Activated naive CD4-positive, alpha-beta T cell (primary cell): ENCODE measurements around the gene WWTR1.

Experiments used
- DNase-seq, 4 experiments: peaks; one replicate each; lab custom pipeline; 2025; lab: John Stamatoyannopoulos, UW

The WWTR1 gene

DNA sequence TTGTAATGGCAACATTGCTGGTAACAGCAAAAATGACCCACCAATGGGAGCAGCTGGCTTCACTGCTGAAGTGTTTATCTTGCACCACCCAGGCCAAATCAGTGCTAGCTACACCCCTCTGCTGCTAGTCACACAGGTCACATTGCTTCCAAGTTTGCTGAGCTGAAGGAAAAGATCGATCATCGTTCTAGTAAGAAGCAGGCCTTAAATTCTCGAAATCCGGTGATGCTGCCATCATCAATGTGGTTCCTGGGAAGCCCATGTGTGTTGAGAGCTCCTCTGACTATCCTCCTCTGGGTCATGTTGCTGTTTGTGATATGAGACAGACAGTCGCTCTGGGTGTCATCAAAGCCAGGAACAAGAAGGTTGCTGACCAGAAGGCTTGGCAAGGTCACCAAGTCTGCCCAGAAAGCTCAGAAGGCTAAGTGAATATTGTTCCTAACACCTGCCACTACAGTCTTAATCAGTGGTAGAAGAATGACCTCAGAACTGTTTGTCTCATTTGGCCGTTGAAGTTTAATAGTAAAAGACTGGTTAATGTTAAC lies 162.2 kb downstream of the WWTR1 start:
- no peak for DNase-seq

DNA sequence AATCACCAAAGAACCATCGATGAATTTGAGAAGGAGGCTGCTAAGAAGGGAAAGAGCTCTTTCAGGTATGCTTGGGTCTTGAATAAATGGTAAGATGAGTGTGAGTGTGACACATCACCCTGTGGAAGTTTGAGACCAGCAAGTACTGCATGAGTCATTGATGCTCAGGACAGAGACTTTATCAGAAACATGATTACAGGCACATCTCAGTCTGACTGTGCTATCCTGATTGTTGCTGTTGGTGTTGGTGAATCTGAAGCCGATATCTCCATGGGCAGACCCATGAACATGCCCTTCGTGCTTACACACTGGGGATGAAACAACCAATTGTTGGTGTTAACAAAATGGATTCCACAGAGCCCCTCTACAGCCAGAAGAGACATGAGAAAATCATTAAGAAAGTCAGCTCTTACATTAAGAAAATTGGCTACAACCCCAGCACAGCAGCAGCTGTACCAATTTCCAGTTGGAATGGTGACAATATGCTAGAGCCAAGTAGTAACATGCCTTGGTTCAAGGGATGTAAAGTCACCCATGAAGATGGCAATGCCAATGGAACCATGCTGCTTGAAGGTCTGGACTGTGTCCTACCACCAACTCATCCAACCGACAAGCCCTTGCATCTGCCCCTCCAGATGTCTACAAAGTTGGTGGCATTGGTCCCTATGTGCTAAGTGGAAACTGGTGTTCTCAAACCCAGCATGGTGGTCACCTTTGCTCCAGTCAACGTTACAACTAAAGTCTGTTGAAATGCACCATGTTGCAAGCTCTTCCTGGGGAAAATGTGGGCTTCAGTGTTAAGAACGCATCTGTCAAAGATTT lies 162.9 kb downstream of the WWTR1 start:
- DNase-seq: no peak

DNA sequence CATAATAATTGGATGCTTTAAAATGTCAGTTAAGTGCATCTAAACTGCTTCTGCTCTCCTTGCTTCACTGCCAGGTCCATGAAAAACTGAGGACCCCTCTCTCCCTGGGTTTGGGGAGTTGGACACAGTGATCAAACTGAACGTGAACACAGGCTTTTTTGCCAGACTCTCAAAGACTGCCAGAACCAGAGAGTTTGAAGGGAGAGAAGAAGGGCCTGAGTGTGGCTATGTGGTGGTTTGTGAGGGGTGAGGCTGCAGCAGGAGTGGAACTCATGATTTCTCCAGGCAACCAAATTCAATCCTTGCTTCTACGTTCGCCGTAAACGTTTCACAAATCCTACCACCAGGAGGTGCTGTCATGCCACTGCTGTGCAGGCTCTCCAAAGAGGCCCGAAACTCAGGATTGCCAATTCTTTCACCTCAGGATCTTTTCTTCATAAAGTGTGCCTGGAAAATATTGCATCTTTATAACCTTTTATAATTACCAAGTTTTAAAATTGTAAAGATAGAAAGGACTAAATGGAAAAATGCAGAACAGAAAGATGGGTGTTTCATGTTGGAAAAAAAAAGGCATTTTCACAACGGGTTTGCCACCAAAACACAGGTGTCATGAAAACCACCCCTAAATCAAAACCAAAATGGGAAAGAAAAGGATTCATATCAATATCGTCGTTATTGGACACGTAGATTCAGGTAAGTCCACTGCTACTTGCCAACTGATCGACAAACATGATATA lies 163.6 kb downstream of the WWTR1 start:
- no peak for DNase-seq

DNA sequence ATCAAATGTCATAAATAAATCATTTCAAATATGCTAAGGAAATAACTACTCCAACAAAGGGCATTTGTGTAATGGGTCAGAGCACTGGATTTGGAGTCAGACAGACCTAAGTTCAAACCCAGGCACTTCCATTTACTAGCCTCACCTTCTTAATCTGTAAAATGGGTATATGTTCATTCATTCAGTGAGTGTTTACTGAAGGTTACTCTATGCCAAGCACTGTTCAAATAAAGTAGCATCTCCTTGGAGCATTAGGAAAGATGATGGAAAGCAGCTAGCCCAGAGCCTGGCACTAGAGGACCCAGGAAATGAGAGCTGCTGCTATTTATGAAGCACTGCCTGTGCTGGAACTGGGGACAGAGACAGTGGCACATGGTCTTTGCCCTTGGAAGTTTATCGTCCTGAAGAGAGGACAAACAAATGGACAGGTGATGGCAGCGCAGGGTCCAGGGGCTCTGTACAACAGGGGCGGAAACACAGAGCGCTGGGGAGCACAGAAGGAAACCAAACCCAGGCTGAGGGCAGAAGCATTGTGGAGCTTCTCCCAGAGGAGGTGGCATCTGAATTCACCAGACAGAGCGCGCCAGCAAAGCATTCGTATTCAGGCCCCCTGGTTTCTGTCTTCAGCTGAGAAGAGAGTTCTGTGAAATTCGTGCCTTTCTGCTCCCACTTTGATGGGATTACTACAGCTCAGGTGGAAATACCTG lies 164.4 kb downstream of the WWTR1 start:
- no peak for DNase-seq

DNA sequence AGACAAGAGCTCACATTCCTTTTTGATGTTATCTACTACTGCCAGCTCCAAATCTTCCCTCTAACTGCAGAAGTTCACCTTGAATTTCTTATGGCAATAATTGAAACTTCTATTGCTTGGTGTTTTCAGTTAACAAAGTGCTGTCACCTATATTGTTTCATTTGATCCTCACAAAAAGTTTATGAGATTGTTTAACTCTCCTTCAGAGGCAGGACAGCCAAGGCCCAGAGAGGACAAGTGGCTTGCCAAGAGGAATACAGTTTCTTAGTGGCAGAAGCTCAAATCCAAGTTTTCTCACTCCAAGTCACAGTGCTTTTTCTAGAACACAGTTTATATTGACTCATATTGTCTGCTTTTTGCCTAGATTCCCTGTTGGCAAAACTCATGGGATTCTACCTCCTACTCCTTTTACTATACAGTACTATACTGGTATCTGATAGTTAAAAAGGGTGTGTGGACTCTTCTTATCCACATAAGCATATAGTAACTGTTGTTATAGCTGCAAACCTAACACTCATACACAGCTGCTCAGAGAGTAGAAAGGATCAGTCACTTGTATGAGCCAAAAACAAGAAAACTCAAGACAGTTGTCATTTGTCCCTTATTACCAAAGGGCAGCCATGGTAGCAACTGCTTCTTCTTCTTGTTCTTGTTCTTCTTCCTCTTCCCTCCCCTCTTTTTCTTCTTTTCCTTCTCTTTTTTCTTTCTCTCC lies 167.4 kb downstream of the WWTR1 start:
- DNase-seq: no peak

DNA sequence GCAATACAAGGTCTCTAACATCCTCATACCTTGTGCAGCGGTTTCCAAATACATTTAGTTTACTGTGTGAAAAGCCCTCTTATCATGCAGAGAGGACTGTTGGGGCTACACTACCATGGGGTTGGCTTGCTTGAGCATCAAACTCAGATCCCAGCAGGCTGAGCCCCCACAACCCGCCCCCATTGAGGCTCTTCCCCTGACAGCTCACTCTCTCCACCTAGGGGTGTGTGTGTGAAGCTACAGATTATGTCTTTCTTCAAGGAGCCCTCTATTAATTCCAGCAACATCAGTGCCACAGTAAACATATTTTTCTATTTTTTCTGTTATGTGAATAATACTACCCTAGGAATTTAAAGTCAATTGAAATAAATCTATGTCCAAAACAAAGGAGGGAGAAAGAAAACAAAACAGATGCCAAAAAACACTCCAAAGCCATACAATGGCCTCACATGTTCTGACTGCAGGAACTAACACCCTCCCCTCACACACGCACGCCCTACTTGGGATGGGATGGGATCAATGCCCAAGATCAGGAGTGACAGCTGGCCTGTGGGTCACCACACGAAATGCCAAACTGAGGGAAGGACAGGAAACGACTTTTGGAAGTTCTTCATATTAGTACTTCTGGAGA lies 168.7 kb downstream of the WWTR1 start:
- DNase-seq: no peak

DNA sequence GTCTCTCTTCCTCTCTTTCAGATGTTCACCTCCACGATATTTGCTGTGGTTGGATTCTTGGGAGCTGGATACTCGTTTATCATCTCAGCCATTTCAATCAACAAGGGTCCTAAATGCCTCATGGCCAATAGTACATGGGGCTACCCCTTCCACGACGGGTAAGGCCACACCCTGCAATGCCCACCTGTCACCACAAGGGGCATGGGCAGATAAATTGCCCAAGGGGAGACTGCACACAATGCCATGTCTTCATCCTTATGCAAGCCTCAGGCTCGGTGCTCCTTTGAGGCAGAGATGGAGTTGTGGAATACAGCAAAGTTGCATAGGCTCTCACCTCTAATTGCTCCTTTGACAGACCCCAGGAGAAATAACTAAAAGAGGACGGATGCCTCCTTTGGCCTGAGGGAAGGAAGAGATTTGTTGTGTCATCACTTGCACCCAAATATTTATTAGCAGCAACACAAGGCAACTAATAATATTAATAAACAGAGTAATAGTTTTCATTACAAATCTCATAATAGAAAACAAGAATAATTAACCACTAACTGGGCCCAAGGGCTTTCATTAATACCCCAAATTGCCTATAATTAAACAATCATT lies 170.1 kb downstream of the WWTR1 start:
- DNase-seq: no peak

DNA sequence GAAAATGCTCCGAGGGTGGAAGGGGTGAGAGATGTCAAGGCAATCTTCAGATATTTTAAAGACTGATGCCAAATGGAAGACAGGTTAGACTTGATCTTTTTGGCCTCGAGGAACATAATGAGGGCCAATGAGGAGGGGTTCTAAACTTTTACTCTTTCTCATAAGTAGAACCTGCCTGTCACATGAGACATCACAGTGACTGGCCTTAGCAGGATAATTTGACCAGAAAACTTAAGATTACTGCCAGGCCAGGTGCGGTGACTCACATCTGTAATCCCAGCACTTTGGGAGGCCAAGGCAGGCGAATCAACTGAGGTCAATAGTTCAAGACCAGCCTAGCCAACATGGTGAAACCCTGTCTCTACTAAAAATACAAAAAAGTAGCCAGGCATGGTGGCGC lies 171.1 kb downstream of the WWTR1 start:
- DNase-seq: no peak

DNA sequence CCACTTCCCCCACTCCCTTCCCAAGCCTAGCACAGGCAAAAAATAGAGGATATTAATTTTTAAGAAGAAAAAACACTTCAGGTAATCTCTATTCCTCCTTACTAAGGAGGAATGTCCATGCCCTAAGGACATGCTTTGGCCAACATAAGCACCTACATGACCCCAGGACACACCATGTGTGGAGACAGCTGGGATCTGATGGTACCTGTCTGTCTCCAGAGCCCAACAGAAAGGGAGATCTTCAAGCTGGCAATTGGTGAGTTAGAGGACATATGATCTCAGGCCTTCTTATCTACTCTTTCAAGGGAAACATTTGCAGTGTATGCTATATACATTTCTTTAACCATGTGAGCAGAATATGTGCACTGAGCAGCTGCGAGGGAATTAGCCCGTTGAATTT lies 176.3 kb downstream of the WWTR1 start:
- no peak for DNase-seq

DNA sequence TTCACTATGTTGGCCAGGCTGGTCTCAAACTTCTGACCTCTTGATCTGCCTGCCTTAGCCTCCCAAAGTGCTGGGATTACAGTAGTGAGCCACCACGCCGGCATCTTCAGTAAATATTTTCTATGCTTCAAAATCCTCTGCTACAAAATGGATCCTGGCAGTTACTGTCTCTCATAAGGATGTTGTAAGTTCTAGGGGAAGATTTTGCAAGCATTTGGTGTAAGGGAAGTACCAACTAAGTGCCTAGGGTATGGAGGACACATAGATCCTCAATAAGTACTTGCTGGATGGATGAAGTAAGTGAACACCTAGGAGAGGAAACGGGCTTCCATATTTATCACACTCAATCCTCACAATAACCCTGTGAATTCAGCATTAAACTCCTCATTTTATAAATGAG lies 176.8 kb downstream of the WWTR1 start:
- no peak for DNase-seq

DNA sequence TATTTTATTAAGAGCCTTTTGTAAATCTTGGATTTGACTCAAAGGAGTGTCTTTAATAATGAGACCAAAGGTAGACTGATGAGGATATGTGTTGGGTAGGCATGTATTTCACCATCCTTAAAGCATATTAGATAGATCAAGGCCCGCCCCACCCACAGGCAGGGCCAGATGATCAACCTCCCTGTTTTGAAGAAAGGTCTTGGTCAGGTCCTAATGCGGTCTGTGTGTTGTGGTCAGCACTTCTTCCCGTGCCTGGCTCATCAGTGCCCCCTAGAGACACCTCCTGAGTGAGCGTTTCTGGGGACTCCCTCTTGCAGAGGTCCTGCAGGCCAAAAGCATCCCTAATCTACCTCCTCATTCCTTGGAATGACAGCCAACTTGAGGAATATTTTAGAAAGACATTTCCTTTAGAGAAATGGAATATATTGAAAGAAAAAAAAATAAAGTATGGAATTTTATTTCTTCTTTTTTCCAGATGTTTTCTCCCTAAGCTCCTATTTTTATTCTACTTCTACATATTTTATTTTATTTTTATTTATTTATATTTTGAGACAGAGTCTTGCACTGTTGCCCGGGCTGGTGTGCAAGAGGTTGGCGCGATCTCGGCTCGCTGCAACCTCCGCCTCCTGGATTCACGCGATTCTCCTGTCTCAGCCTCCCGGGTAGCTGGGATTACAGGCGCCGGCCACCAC lies 177.4 kb downstream of the WWTR1 start:
- DNase-seq: no peak

DNA sequence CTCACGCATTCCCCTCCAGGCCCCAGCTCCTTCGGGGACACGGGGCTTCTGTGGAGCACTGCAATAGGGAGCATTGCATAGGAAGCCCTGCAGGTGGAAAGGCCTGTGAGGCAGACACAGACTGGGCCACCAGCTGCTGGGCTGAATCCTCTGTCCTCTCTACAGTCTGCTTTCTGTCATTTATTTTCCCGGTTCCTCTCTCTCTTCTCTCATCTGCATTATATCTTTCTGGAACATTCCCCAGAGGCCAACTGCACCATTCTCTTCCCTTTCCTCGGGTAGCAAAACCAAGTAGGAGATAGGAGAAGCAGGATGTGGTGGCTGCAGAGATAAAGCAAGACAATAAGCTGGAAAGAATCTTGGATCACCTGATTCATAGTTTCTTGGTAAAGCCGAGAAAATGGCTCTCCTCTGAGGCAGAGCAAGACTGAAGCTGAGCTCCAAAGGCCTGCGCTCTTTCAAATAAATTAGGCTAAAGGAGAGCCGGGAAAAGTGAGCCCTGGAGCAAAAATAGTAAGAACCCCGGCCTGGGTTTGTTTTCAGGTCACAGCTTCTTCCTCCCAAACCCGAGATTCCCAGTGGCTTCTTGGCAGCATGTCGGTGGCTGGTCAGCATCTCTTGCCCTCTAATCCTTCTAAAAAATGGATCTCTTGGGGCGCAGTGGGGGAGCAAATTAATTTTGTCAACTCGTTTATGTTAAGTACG lies 178.1 kb downstream of the WWTR1 start:
- DNase-seq: no peak

DNA sequence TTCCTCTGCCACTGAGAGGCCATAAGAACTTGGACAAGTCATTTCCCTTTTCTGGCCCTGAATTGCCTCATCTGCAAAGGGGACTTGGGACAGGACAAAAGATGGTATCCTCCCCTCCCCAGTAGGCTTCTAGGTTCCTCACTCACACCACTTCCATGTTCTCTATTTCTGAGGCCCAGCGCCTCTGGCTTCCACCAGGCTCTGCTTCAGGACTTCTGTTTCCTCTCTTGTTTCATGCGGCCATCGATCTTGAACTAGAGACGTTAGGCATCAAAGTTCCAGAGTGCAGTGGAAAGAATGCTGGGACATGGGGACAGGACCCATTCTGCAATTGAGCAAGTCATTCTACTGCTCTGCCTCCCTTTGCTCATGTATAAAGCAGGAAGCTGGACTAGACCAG lies 181.6 kb downstream of the WWTR1 start:
- no peak for DNase-seq

DNA sequence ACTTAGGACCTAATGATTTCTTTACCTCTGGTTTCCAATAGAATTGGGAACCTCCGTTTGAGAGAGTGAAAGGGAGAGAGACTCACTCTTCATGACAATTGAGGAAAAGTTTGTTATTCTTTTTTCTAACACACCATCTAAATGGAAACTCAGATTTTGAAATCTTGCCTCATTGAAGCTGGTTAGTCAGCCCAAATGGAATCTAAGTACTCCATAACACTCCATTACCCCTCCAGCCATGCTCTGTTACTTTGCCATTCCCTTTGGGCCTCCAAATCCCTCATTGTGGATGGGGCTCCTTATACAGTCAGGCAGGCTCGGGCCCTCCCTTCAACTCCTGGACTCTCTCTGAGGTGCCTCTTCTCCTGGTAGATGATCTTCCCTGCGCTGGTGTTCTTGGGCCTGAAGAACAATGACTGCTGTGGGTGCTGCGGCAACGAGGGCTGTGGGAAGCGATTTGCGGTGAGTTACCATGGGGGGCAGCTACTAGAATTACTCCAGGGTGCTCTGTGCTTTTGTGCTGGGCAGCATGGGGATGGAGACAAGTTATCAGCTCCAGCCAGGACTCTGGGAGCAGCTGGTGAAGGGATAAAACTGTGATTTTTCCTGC lies 182.3 kb downstream of the WWTR1 start:
- DNase-seq: no peak

DNA sequence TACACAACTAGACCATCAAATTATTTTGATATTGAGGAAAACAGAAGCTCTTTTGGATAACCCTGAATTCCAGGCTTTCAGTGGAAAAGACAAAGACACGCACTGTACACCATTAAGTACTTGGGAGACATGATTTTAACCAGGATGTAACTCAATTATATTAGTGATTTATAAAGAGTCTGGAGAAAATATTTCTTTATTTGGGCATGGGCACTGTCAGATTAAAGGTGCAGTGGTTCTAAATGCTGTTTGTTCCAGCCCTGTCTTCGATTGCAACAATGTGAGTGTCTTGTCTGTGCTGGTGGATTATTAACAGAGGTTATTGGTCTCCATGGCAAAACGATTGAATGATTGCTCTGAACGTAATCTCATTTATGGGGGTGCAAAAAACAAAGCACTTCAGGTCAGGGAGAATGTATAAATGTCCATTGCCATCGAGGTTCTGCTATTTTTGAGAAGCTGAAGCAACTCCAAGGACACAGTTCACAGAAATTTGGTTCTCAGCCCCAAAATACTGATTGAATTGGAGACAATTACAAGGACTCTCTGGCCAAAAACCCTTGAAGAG lies 183.5 kb downstream of the WWTR1 start, which contains the start of gene TM4SF4:
Gene TM4SF4 (plus strand): TSS at position 448 of the 568 bp plus-strand sequence. CDS start 181 bp downstream, outside the sequence.
- no peak for DNase-seq

DNA sequence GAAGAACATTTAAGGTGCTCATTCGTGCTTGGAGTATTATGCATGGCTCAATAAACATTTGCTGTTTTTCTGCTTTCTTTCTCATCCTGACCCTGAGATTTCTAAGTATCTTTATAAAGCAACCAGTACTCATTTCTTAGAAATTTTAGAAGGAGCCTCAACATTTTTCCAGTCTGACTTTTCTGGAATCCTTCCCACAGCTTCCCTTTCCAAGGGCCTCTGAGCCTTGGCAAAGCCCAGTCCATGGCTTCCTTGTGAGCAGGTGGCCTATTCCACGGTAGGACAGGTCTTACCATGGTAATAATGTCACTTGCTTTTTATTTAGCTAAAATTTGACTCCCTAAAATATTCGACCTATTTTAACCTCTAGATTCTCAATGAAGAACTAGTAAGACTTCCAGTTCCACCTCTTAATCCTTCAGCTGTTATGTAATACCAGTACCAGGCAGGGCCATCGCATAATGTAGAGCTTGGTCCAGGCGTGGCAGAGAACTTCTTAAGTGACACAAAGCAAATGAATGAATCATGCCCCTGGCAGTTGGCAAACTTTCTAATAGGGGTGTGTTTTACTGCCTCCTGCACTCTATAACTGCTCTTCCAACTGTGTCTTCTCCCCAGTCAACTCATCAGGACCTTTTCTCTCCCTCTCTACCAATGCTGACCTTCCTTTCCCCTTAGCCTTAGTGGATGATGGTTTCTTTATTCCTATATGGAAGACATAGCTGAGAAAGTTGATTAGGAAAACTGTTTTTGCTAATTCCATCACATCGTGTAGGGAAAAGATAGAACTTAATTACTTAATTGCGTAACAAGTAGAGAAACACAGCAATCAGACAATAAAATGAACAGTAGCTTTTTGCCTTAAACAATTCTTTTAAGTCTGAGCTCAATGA lies 184.2 kb downstream of the WWTR1 start:
- DNase-seq: no peak

DNA sequence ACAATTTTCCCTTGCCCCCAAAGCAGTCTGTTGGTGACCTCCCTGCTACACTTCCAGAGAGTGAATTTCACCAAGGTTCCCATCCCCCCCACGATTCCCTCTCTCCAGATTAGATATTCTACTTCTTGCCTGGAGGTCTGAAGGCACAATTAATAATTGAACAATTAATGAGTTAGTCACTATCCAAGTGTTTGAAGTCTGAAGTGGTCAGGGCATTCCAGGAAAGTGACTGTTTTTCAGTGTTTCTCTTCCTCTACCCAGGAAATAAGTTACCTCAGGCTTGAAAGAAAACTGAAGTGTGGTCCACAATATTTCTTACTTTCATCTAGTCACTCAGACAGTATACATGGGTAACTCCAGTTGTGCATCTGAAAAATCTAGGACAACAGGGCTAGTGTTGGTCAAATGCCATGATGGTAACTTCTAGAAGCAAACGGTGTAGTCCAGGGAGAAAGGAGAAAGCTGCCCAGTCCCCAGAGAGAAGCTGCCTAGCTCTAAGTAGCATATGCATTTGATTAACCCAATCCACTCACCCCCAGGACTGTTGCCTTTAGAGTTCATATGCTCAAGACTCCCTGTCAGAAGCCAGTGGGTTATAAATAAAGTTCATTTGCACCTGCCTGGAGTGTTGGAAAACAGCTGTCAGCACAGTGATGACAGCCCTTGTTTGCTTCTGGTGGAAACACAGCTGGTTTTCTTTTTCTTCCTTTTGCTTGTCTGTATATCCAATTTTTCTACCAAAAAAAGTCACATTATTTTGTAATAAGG lies 185.6 kb downstream of the WWTR1 start:
- DNase-seq: no peak
